ENCODE measurements around the gene NFYB. TPM values are rescaled to one million over a fixed set of nuclear protein-coding genes. Genes with fewer than 3 reads are reported as not detected.

The NFYB gene
- total and polyA plus RNA-seq, 2 experiments from 2014 or later: 20.4 to 27.5 TPM

DNA sequence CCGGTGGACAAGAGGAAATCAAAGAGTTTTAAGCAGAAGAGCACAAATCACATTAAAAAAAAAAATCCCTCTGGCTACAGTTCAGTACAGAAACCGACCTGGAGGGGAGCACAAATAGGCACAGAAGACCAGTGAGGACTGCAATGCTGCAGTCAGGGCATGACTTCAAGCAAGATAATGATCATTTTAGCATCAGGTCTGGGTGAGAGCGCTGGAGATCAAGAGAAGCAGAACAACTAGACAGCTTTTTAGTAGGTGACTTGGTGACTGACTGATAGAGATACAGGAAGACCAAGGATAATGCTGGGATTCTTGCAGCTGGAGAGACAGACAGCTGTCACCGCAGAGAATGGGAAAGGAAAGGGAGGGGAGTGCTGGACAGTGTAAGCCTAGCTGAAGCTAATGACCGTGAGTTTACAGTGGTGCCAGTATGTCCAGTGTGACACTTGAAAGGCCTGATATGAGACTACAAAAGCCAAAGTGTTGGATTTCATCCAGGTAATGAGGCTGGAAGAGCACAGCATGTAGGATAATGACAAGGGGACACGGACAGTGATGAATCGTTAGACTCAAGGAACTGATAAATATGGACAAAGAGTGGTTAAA is 5.6 kb downstream of the NFYB start:
- H3K79me2 ChIP-seq: peaks cover 59% of the 10 kb centered on the region
- peaks cover 11% of the 10 kb centered on the region for H4K20me1 ChIP-seq (ENCODE audit: insufficient read depth, poor library complexity, severe bottlenecking)
- H3K4me2 ChIP-seq: no peak overlapping the region
- H3K9me2 ChIP-seq (replicated peaks; ENCODE audit: insufficient read depth): no peaks in the 10 kb centered on the region
- no peaks in the 10 kb centered on the region for H3K36me3 ChIP-seq (replicated peaks; ENCODE audit: insufficient read depth, low read depth)
- H2AFZ ChIP-seq: no peak overlapping the region
- H3K4me3 ChIP-seq: no peak overlapping the region
- H3K27ac ChIP-seq: no peak overlapping the region
- H3K4me1 ChIP-seq (ENCODE audit: insufficient read depth): peaks cover 23% of the 10 kb centered on the region
- no peaks in the 10 kb centered on the region for H3K9me3 ChIP-seq (ENCODE audit: low read depth)
- TF ChIP-seq, protein P1, sequence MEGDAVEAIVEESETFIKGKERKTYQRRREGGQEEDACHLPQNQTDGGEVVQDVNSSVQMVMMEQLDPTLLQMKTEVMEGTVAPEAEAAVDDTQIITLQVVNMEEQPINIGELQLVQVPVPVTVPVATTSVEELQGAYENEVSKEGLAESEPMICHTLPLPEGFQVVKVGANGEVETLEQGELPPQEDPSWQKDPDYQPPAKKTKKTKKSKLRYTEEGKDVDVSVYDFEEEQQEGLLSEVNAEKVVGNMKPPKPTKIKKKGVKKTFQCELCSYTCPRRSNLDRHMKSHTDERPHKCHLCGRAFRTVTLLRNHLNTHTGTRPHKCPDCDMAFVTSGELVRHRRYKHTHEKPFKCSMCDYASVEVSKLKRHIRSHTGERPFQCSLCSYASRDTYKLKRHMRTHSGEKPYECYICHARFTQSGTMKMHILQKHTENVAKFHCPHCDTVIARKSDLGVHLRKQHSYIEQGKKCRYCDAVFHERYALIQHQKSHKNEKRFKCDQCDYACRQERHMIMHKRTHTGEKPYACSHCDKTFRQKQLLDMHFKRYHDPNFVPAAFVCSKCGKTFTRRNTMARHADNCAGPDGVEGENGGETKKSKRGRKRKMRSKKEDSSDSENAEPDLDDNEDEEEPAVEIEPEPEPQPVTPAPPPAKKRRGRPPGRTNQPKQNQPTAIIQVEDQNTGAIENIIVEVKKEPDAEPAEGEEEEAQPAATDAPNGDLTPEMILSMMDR (IDR thresholded peaks at IDR 0.05; ENCODE audit: poor library complexity): no peak
- TF ChIP-seq EZH2phosphoT487 (IDR thresholded peaks at IDR 0.05; ENCODE audit: low read depth, severe bottlenecking, unreplicated experiment) (no peak), EZH2 (IDR thresholded peaks at IDR 0.05; ENCODE audit: borderline replicate concordance) (no peak)
- 68% methylated on average over 7 of the region's 7 CpGs for WGBS (ENCODE audit: low lambda C conversion rate, missing lambda C conversion rate)
- DNase-seq (ENCODE audit: low spot score): no peak
- no peaks in the 10 kb centered on the region for H3K27me3 ChIP-seq

DNA sequence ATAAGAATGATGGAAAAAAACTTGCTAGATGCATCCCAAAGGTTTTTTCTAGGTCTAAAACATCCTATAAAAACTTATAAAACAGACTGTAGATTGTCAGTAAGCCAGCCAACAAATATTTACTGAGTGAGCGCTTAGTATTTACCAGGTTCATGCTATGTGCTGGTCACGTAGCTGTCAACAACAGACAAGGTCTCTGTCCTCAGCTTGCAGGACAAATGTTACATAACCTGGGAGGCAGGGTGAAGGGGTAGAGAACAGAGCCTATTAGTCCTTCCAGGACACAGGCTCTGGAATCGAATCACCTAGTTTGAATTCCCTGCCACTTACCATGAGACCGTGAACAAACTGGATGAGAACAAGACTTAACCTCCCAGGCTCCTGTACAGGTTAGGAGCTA is 6.4 kb downstream of the NFYB start:
- Histone ChIP-seq H4K20me1 (ENCODE audit: insufficient read depth, poor library complexity, severe bottlenecking) (peaks cover 11% of the 10 kb centered on the region), H2AFZ (no peak overlapping the region), H3K36me3 (replicated peaks; ENCODE audit: insufficient read depth, low read depth) (no peaks in the 10 kb centered on the region), H3K9me2 (replicated peaks; ENCODE audit: insufficient read depth) (no peaks in the 10 kb centered on the region), H3K27ac (no peak overlapping the region), H3K9me3 (ENCODE audit: low read depth) (no peaks in the 10 kb centered on the region), H3K4me1 (ENCODE audit: insufficient read depth) (peaks cover 19% of the 10 kb centered on the region), H3K27me3 (no peaks in the 10 kb centered on the region), H3K79me2 (peaks cover 52% of the 10 kb centered on the region), H3K4me2 (peak overlapping the region; percentile 7), H3K4me3 (no peak overlapping the region)
- 92% methylated on average over 4 of the region's 4 CpGs for WGBS (ENCODE audit: low lambda C conversion rate, missing lambda C conversion rate)
- TF ChIP-seq EZH2 (IDR thresholded peaks at IDR 0.05; ENCODE audit: borderline replicate concordance) (no peak), EZH2phosphoT487 (IDR thresholded peaks at IDR 0.05; ENCODE audit: low read depth, severe bottlenecking, unreplicated experiment) (no peak)
- TF ChIP-seq, protein P1 (IDR thresholded peaks at IDR 0.05; ENCODE audit: poor library complexity): no peak
- DNase-seq (ENCODE audit: low spot score): no peak

DNA sequence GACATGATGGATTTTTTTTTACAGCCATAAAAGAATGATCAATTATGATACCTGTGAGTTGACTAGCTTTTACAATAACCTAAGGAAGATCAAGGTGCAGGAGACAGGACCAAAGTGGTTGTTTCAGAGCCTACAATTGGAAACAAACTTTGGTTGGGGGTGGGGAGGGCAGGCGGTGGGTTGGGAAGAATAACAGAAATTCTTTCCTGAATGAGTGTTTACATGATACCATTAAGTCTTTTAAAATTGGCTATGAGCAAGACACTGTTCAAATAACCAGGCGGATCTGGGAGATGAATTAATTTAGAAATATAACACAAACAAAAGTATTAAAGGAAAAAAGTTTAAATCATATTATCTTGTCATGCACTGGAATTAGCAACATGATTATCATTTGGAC is 7.2 kb downstream of the NFYB start:
- TF ChIP-seq EZH2phosphoT487 (IDR thresholded peaks at IDR 0.05; ENCODE audit: low read depth, severe bottlenecking, unreplicated experiment): no peak
- TF ChIP-seq EZH2 (IDR thresholded peaks at IDR 0.05; ENCODE audit: borderline replicate concordance): no peak
- TF ChIP-seq, protein P1 (IDR thresholded peaks at IDR 0.05; ENCODE audit: poor library complexity): no peak
- peak overlapping the region; percentile 7 for H3K4me2 ChIP-seq
- H3K27ac ChIP-seq: no peak overlapping the region
- no peaks in the 10 kb centered on the region for H3K9me2 ChIP-seq (replicated peaks; ENCODE audit: insufficient read depth)
- H4K20me1 ChIP-seq (ENCODE audit: insufficient read depth, poor library complexity, severe bottlenecking): peaks cover 11% of the 10 kb centered on the region
- H2AFZ ChIP-seq: no peak overlapping the region
- no peaks in the 10 kb centered on the region for H3K9me3 ChIP-seq (ENCODE audit: low read depth)
- H3K27me3 ChIP-seq: no peaks in the 10 kb centered on the region
- 42% methylated on average over 2 of the region's 2 CpGs for WGBS (ENCODE audit: low lambda C conversion rate, missing lambda C conversion rate)
- no peak for DNase-seq (ENCODE audit: low spot score)
- H3K79me2 ChIP-seq: peaks cover 44% of the 10 kb centered on the region
- no peak overlapping the region for H3K4me3 ChIP-seq
- H3K36me3 ChIP-seq (replicated peaks; ENCODE audit: insufficient read depth, low read depth): no peaks in the 10 kb centered on the region
- peaks cover 10% of the 10 kb centered on the region for H3K4me1 ChIP-seq (ENCODE audit: insufficient read depth)
